Mesenchymal stem cell (in vitro differentiated cells and primary cell): ENCODE results near the gene ACOT11.
"Not testable (repeated sequence)": the region's sequence is repeated elsewhere in the genome, so short reads cannot be mapped to it uniquely, and the experiment has no call there.

Experiments
- DNase-seq: peaks from one replicate; pipeline ENCODE4 v3.0.0-alpha.2; 2013
- H2AFZ ChIP-seq: one replicate; pipeline ENCODE4 v1.6.1; 2013; ENCODE audit warnings: low read depth, mild to moderate bottlenecking, control low read depth, inconsistent platforms, low read length, moderate library complexity
- H2AK5ac ChIP-seq: 2 replicates; pipeline ENCODE4 v1.6.1; 2013; ENCODE audit warnings: low read length, moderate library complexity, mild to moderate bottlenecking, inconsistent platforms; ENCODE audit not compliant: severe bottlenecking
- H2BK120ac ChIP-seq: one replicate; pipeline ENCODE4 v1.6.1; 2013; ENCODE audit warnings: low read depth, mild to moderate bottlenecking, inconsistent platforms, low read length, moderate library complexity
- H2BK12ac ChIP-seq, 2 experiments: one replicate each; pipeline ENCODE4 v1.6.1; 2013; ENCODE audit warnings: inconsistent platforms in 2 of 2, low read length in 2 of 2, mild to moderate bottlenecking in 2 of 2, moderate library complexity in 2 of 2, control low read depth in 1 of 2
- H2BK15ac ChIP-seq: one replicate; pipeline ENCODE4 v1.6.1; 2013; ENCODE audit warnings: mild to moderate bottlenecking, low read depth, inconsistent platforms; ENCODE audit not compliant: poor library complexity, severe bottlenecking
- H2BK5ac ChIP-seq: 2 replicates; pipeline ENCODE4 v1.6.1; 2013; ENCODE audit warnings: low read depth, mild to moderate bottlenecking, low read length, control low read depth, inconsistent platforms; ENCODE audit not compliant: poor library complexity, severe bottlenecking
- H3K14ac ChIP-seq, 2 experiments: one replicate each; pipeline ENCODE4 v1.6.1; 2013; ENCODE audit warnings: inconsistent platforms in 2 of 2, low read length in 2 of 2, control low read depth in 1 of 2, mild to moderate bottlenecking in 1 of 2, moderate library complexity in 1 of 2
- H3K18ac ChIP-seq, 2 experiments: one replicate each; pipeline ENCODE4 v1.6.1; 2013; ENCODE audit warnings: inconsistent platforms in 2 of 2, low read length in 2 of 2, control low read depth in 1 of 2, low read depth in 1 of 2, mild to moderate bottlenecking in 1 of 2
- H3K23ac ChIP-seq, 2 experiments: one replicate each; pipeline ENCODE4 v1.6.1; 2013; ENCODE audit warnings: inconsistent platforms in 2 of 2, low read length in 2 of 2, mild to moderate bottlenecking in 2 of 2, moderate library complexity in 2 of 2, control low read depth in 1 of 2
- H3K27ac ChIP-seq: 2 replicates; pipeline ENCODE4 v1.5.1; 2013; ENCODE audit warnings: mild to moderate bottlenecking, moderate library complexity, low read length, control low read depth, inconsistent platforms; ENCODE audit not compliant: poor library complexity, severe bottlenecking
- H3K27me3 ChIP-seq, 2 experiments: 2 replicates each; pipeline versions ENCODE4 v1.6.1 to v1.7.0; 2013; ENCODE audit warnings: low read length in 2 of 2, mild to moderate bottlenecking in 2 of 2, moderate library complexity in 2 of 2, control low read depth in 1 of 2, inconsistent platforms in 1 of 2; ENCODE audit not compliant: control insufficient read depth in 1 of 2, insufficient read depth in 1 of 2
- H3K36me3 ChIP-seq, 2 experiments: 2 replicates each; pipeline versions ENCODE4 v1.6.1 to v1.7.0; 2013; ENCODE audit warnings: low read length in 2 of 2, control low read depth in 1 of 2, inconsistent platforms in 1 of 2, low read depth in 1 of 2, mild to moderate bottlenecking in 1 of 2; ENCODE audit not compliant: insufficient read depth in 2 of 2, control insufficient read depth in 1 of 2
- H3K4ac ChIP-seq, 2 experiments: one replicate each; pipeline ENCODE4 v1.6.1; 2013; ENCODE audit warnings: inconsistent platforms in 2 of 2, low read length in 2 of 2, mild to moderate bottlenecking in 2 of 2, moderate library complexity in 2 of 2, control low read depth in 1 of 2, low read depth in 1 of 2
- H3K4me1 ChIP-seq: 2 replicates; pipeline ENCODE4 v1.6.1; 2013; ENCODE audit warnings: low read depth, low read length, control low read depth; ENCODE audit not compliant: control insufficient read depth, insufficient read depth
- H3K4me2 ChIP-seq: 2 replicates; pipeline ENCODE4 v1.6.1; 2013; ENCODE audit warnings: low read length, mild to moderate bottlenecking, inconsistent platforms; ENCODE audit not compliant: poor library complexity, severe bottlenecking
- H3K4me3 ChIP-seq, 2 experiments: 2 replicates each; pipeline versions ENCODE4 v1.5.1 to v1.7.0; 2013; ENCODE audit warnings: low read length in 2 of 2, mild to moderate bottlenecking in 2 of 2, control low read depth in 1 of 2, low read depth in 1 of 2; ENCODE audit not compliant: insufficient read depth in 1 of 2
- H3K79me1 ChIP-seq: replicated peaks from 2 replicates; pipeline ENCODE4 v1.6.1; 2013; ENCODE audit warnings: mild to moderate bottlenecking, control low read depth, low read length, inconsistent platforms; ENCODE audit not compliant: poor library complexity, severe bottlenecking
- H3K9ac ChIP-seq: 2 replicates; pipeline ENCODE4 v1.7.0; 2013; ENCODE audit warnings: mild to moderate bottlenecking, low read length, moderate library complexity
- H3K9me3 ChIP-seq: 2 replicates; pipeline ENCODE4 v1.7.0; 2013; ENCODE audit warnings: mild to moderate bottlenecking, low read length; ENCODE audit not compliant: control insufficient read depth
- H4K8ac ChIP-seq: one replicate; pipeline ENCODE4 v1.6.1; 2013; ENCODE audit warnings: inconsistent platforms, mild to moderate bottlenecking, low read length, moderate library complexity
- H4K91ac ChIP-seq: one replicate; pipeline ENCODE4 v1.6.1; 2013; ENCODE audit warnings: mild to moderate bottlenecking, low read length, inconsistent platforms
- WGBS: methylation state at CpG from one replicate; pipeline ENCODE4 v1.1.7; 2013; ENCODE audit warnings: mixed read lengths; 5-methylcytosine and 5-hydroxymethylcytosine counted together

Gene ACOT11

GRCh38 chr1:54624466-54625464, 76.7 kb downstream of the ACOT11 start:
- no peak overlapping the region for H2BK120ac ChIP-seq
- H3K27me3 ChIP-seq, result peaks cover 19 to 24% of the 10 kb centered on the region in 2 experiments
- H3K9me3 ChIP-seq, result no peaks in the 10 kb centered on the region
- WGBS, result 64% methylated on average over 4 of the region's 8 CpGs
- peaks cover 7% of the 10 kb centered on the region for H3K4me1 ChIP-seq
- no peak overlapping the region for H4K91ac ChIP-seq
- H3K4me3 ChIP-seq, result no peak overlapping the region
- no peak overlapping the region for H2BK12ac ChIP-seq
- H4K8ac ChIP-seq, result no peak overlapping the region
- H3K18ac ChIP-seq, result no peak overlapping the region
- no peak overlapping the region for H3K4me2 ChIP-seq
- H3K9ac ChIP-seq, result no peak overlapping the region
- no peaks in the 10 kb centered on the region for H3K36me3 ChIP-seq
- no peak for DNase-seq
- H3K4ac ChIP-seq, result no peak overlapping the region
- H3K14ac ChIP-seq, result no peak overlapping the region
- H3K23ac ChIP-seq, result no peak overlapping the region
- H3K79me1 ChIP-seq, result no peaks in the 10 kb centered on the region
- H3K27ac ChIP-seq, result no peak overlapping the region
- no peak overlapping the region for H2BK15ac ChIP-seq
- no peak overlapping the region for H2BK5ac ChIP-seq
- H2AFZ ChIP-seq, result no peak overlapping the region
- H2AK5ac ChIP-seq, result no peak overlapping the region

- no peaks in the 10 kb centered on the region for H3K4me1 ChIP-seq
- H4K8ac ChIP-seq, result no peak overlapping the region
- no peak overlapping the region for H4K91ac ChIP-seq
- H3K4me2 ChIP-seq, result no peak overlapping the region
- H3K27ac ChIP-seq, result no peak overlapping the region
- H2BK120ac ChIP-seq, result no peak overlapping the region
- H3K9ac ChIP-seq, result no peak overlapping the region
- no peak overlapping the region for H2AFZ ChIP-seq
- H3K23ac ChIP-seq, result no peak overlapping the region
- H3K4me3 ChIP-seq, result no peak overlapping the region
- WGBS, result 88% methylated on average over 10 of the region's 10 CpGs
- no peak overlapping the region for H2AK5ac ChIP-seq
- H2BK12ac ChIP-seq, result no peak overlapping the region
- H3K79me1 ChIP-seq, result no peaks in the 10 kb centered on the region
- no peaks in the 10 kb centered on the region for H3K9me3 ChIP-seq
- no peak overlapping the region for H3K18ac ChIP-seq
- H3K27me3 ChIP-seq, result peaks cover 19 to 26% of the 10 kb centered on the region in 2 experiments
- no peak overlapping the region for H2BK5ac ChIP-seq
- H2BK15ac ChIP-seq, result no peak overlapping the region
- H3K4ac ChIP-seq, result no peak overlapping the region
- H3K36me3 ChIP-seq, result no peaks in the 10 kb centered on the region
- DNase-seq, result no peak
- no peak overlapping the region for H3K14ac ChIP-seq
These were observed 79.2 kb downstream of the ACOT11 start for GRCh38 chr1:54627196-54627595.

GRCh38 chr1:54635804-54636203, 87.8 kb downstream of the ACOT11 start:
- not testable (repeated sequence) for H3K79me1 ChIP-seq, H2BK15ac ChIP-seq, H3K18ac ChIP-seq, DNase-seq, H3K14ac ChIP-seq, H3K36me3 ChIP-seq, H3K9me3 ChIP-seq, H4K91ac ChIP-seq, H3K4me2 ChIP-seq, H3K23ac ChIP-seq, H3K9ac ChIP-seq, H3K4me1 ChIP-seq, H4K8ac ChIP-seq, H3K4ac ChIP-seq, H2AFZ ChIP-seq, H2AK5ac ChIP-seq, H2BK120ac ChIP-seq, H2BK5ac ChIP-seq, H3K4me3 ChIP-seq, H2BK12ac ChIP-seq, H3K27ac ChIP-seq
- WGBS, result 85% methylated on average over 7 of the region's 7 CpGs
- H3K27me3 ChIP-seq, result peaks cover 7 to 19% of the 10 kb centered on the region in 2 experiments
